Measurements from ENCODE around the gene ABAT. TPM values are rescaled to one million over a fixed set of nuclear protein-coding genes. Genes with fewer than 3 reads are reported as not detected.

ABAT gene
- total RNA-seq, 1 experiment from 2014 or later, result 4.7 TPM

DNA sequence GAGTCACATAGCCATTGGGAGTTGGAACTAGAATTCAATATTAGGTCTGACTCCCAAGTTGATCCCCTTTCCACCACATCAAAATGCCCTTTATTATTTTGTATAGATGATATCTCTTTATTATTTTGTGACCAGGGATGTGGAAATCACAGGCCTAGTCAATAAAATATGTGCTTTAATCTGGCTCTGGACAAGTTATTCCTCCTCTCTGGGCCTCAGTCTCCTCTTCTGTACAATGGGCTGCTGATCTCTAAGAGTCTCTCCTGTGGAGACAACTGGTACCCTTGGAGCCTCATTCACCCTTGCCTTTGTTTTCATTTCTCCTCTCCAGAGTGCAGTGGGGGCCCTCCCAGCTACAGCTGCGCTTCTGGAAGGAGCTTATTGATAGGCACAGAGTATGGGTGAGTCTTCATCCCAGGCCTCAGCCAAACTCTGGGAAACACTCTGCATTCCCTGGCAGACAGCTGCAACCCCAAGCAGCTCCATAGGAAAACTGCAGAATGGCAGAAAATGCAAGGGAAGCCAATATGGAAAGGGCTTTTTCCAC lies 4.3 kb upstream of the ABAT start:
- no peak overlapping the region for H3K4me3 ChIP-seq (replicated peaks in 1 of 2; ENCODE audit: low read depth in 1 of 2, low read length in 2 of 2)
- no peaks in the 10 kb centered on the region for H3K9me3 ChIP-seq (ENCODE audit: control insufficient read depth in 1 of 2, insufficient read depth in 1 of 2, low read depth in 1 of 2, low read length in 2 of 2)
- ATAC-seq (no peak), DNase-seq (ENCODE audit: low read depth, low spot score) (no peak)
- no peak overlapping the region for H3K4me2 ChIP-seq (ENCODE audit: low read length)
- ChIA-PET RAD21 (ENCODE audit: low non-redundant PET in 1 of 2, low total read pairs in 2 of 2, uncharacterized antibody in 2 of 2, unreplicated experiment in 2 of 2) (no interaction called here), CTCF (no interaction called here), POLR2A (no interaction called here)
- H3K27me3 ChIP-seq (ENCODE audit: insufficient read depth, low read length), result no peaks in the 10 kb centered on the region
- no peaks in the 10 kb centered on the region for H3K79me2 ChIP-seq (ENCODE audit: insufficient read depth, low read length)
- H3K9ac ChIP-seq (ENCODE audit: low read length), result no peak overlapping the region
- no peak overlapping the region for H2AFZ ChIP-seq (ENCODE audit: low read depth, low read length, poor library complexity, severe bottlenecking)
- H3K36me3 ChIP-seq (ENCODE audit: control insufficient read depth in 1 of 2, insufficient read depth in 2 of 2, low read length in 2 of 2), result no peaks in the 10 kb centered on the region
- H3K4me1 ChIP-seq (ENCODE audit: control insufficient read depth in 1 of 2, insufficient read depth in 2 of 2, low read length in 2 of 2), result peaks cover 4 to 12% of the 10 kb centered on the region in 2 experiments; a peak in 3 of 4 replicates
- TF ChIP-seq EZH2 (IDR thresholded peaks at IDR 0.05), result no peak
- TF ChIP-seq ELF1 (IDR thresholded peaks at IDR 0.05; ENCODE audit: borderline replicate concordance, low read depth), result no peak
- no peak for TF ChIP-seq SIN3A (IDR thresholded peaks at IDR 0.05; ENCODE audit: low read depth)
- no peak for TF ChIP-seq CTCF (IDR thresholded peaks at IDR 0.05 in 2 of 3, conservative IDR thresholded peaks at IDR 0.05 in 1 of 3; ENCODE audit: borderline replicate concordance in 1 of 3, insufficient read depth in 1 of 3, low read depth in 2 of 3, low read length in 2 of 3)
- TF ChIP-seq, protein P1, sequence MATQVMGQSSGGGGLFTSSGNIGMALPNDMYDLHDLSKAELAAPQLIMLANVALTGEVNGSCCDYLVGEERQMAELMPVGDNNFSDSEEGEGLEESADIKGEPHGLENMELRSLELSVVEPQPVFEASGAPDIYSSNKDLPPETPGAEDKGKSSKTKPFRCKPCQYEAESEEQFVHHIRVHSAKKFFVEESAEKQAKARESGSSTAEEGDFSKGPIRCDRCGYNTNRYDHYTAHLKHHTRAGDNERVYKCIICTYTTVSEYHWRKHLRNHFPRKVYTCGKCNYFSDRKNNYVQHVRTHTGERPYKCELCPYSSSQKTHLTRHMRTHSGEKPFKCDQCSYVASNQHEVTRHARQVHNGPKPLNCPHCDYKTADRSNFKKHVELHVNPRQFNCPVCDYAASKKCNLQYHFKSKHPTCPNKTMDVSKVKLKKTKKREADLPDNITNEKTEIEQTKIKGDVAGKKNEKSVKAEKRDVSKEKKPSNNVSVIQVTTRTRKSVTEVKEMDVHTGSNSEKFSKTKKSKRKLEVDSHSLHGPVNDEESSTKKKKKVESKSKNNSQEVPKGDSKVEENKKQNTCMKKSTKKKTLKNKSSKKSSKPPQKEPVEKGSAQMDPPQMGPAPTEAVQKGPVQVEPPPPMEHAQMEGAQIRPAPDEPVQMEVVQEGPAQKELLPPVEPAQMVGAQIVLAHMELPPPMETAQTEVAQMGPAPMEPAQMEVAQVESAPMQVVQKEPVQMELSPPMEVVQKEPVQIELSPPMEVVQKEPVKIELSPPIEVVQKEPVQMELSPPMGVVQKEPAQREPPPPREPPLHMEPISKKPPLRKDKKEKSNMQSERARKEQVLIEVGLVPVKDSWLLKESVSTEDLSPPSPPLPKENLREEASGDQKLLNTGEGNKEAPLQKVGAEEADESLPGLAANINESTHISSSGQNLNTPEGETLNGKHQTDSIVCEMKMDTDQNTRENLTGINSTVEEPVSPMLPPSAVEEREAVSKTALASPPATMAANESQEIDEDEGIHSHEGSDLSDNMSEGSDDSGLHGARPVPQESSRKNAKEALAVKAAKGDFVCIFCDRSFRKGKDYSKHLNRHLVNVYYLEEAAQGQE (IDR thresholded peaks at IDR 0.05; ENCODE audit: low read depth), result no peak
- no peak for TF ChIP-seq TCF7L2 (IDR thresholded peaks at IDR 0.05; ENCODE audit: borderline replicate concordance, extremely low read depth, insufficient read depth, insufficient read length)
- no peak for TF ChIP-seq ZNF274 (IDR thresholded peaks at IDR 0.05; ENCODE audit: low read depth, low read length)
- no peak for TF ChIP-seq CEBPB (IDR thresholded peaks at IDR 0.05; ENCODE audit: low read depth)
- H3K9me2 ChIP-seq (ENCODE audit: insufficient read depth), result no peaks in the 10 kb centered on the region
- intact Hi-C loops (cut with micrococcal nuclease), result no loop called here
- BruUV-seq (replicated peaks), result no TSS peak
- no peak overlapping the region for H3K27ac ChIP-seq (ENCODE audit: low read depth, low read length)
- H4K20me1 ChIP-seq (ENCODE audit: insufficient read depth), result no peaks in the 10 kb centered on the region
